Caki2 (cell line): Measurements from ENCODE around the gene MEI4. TPM values are rescaled to one million over a fixed set of nuclear protein-coding genes. Genes with fewer than 3 reads are reported as not detected.
"Not testable (repeated sequence)": the region's sequence is repeated elsewhere in the genome, so short reads cannot be mapped to it uniquely, and the experiment has no call there.

ENCODE experiments used
- DNase-seq: peaks from one replicate; pipeline ENCODE4 v3.0.0-alpha.2; 2015; ENCODE audit warnings: low read depth
- in situ Hi-C: cut with HindIII; loops from 2 replicates; pipeline ENCODE4 v1.10.0; 2016; ENCODE audit warnings: low sequenced_read_pairs, low pct_unique_long_range_greater_than_20kb, mixed read lengths
- total RNA-seq: library from RNA; depleted of rRNA; stranded (reverse); fragments of >200 nt; shearing (Covaris generic); gene quantifications from 2 replicates; pipeline ENCODE4 v1.2.3, GENCODE V29; 2014; ENCODE audit warnings: low replicate concordance

Gene MEI4
- total RNA-seq, 1 experiment from 2014 or later = not detected

DNA sequence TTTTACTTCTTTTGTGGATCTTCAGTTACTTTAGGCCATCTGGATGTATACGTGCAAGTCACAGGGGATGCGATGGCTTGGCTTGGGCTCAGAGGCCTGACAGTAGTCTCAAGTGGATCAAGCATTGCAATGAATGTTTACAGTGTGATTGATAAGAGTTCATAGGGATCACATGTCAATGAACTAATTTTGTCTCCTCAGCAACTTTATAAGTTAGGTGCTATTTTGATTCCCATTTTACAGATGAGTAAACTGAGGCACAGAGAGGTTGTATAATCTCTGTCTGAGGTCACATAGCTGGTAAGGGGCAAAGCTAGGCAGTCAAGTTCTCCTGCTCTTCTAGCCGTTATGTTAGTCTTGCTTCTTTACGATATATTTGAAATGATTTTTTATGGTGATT, 13.5 kb downstream of the MEI4 start:
- in situ Hi-C loops = no loop called here
- DNase-seq = no peak

DNA sequence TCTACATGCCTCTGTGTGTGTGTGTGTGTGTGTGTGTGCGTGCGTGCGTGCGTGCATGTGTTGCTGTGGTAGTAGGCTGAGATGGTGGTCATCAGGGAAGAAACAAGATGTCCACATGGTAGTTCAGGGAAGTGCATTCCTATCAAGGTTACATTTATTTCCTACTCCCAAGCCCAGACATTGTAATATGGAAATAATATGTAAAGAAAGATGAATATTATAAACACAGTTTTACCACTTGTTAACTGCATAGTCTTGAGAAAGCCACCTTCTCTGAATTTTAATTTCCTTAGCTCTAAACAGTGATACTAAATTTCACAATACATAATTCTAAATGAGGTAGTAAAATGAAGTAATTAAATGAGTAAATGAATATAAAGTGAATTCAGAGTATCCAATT, 14.0 kb downstream of the MEI4 start:
- DNase-seq = no peak
- in situ Hi-C loops = no loop called here

DNA sequence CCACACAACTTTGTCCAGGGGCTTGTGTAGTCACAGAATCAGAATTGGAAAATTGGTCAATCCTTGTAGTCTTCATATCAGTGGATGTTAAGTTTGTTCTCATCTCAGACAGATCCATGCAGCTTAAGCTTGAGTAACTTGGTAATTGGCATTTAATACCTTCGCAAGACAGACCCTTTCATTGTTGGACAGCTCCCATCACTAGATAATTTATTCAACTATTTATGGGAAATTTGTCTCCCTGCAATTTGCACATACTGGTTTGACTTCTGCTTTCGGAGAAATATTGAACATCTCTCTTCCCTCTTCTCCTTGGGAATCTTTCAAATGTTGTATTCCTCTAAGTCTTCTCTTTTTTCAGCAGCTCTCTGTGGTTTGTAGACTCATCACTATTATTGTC, 17.1 kb downstream of the MEI4 start:
- DNase-seq = no peak
- in situ Hi-C loops = no loop called here

DNA sequence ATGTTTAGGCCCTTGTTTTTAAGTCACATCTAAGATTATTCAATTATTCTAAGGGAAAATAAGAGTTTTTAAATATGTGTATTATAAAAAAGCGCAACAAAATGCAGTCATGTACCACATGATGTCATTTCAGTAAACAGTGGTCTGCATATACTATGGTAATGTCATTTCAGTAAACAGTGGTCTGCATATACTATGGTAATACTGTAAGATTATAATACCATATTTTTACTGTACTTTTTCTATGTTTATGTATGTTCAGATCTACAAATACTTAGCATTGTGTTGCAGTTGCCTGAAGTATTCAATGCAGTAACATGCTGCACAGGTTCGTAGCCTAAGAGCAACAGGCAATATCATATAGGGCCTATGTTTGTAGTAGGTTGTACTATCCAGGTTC, 21.4 kb downstream of the MEI4 start:
- DNase-seq = no peak
- in situ Hi-C loops = no loop called here

DNA sequence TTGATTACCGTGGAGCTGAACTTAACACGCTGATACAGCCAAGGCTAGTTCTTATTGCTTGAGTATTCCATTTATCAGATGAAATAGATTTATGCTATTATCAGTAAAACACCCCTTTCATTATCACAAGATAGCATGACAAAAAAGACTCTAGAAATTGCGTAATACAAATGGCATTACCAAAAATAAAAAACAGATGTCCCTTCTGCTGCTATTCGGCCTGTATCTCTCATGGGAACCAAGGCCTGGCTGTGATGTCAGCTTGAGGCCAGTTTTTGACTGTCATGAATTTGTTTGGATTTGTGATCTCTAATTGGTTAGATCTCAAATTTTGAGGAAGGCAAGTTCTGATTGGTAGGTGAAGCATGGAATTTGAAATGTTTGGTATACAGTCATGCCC, 25.2 kb downstream of the MEI4 start:
- no peak for DNase-seq
- in situ Hi-C loops = no loop called here

DNA sequence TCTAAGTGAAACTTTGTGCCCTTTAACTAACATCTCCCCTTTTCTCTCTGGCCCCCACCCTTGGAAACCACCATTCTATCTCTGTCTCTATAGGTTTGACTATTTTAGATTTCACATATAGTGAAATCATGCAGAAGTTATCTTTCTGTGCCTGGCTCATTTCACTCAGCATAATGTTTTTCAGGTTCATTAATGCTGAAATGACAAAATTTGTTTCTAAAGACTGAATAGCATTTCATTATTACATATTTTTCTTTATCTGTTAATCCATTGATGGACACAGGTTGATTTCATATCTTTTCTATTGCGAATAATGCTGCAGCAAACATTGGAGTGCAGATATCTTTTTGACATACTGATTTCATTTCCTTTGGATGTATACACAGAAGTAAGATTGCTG, 30.7 kb downstream of the MEI4 start:
- DNase-seq = no peak
- in situ Hi-C loops = no loop called here

DNA sequence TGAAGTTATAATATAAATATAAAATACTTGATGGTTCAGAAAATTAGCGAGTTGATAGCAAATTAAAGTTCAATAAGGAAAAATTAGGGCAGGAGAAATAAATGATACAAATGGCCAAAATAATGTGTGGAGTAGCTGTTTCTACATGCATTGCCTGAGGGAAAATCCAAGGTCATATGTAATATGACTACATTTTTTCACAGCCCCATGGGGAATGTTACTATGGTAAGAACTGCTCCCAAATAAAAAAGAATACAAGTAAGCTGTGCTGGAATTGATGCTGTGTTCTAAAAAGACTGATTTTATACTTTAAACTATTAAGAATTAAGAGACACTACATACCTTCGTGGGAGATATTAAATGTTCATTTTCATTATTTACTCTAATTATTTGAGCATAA, 34.1 kb downstream of the MEI4 start:
- no peak for DNase-seq
- in situ Hi-C loops = no loop called here

DNA sequence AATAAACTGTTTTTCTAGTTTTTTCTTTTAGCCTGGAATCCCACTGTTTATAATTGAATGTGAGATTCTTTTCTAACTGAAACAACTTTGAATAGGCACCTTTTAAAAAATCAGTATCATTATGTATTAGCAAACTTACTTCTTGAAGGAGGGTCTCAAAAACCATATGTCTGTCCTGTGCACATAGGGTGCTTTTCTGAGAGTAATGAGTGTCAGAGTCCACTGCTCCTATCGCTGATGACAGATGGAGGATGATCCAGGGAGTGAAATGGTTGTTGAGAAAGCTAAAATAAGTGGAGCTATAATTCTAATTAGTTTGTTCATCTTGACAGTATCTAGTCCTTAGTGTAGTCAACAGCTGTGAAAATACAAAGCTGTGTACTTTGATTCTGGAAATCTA, 35.8 kb downstream of the MEI4 start:
- no peak for DNase-seq
- in situ Hi-C loops = no loop called here

DNA sequence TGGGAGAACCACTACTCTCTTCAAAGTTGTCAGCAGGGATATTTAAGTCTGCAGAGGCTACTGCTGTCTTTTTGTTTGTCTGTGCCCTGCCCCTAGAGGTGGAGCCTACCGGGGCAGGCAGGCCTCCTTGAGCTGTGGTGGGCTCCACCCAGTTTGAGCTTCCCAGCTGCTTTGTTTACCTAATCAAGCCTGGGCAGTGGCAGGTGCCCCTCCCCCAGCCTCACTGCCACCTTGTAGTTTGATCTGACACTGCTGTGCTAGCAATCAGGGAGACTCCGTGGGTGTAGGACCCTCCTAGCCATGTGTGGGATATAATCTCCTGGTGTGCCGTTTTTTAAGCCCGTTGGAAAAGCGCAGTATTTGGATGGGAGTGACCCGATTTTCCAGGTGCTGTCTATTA, 47.3 kb downstream of the MEI4 start:
- in situ Hi-C loops, DNase-seq: not testable (repeated sequence)

DNA sequence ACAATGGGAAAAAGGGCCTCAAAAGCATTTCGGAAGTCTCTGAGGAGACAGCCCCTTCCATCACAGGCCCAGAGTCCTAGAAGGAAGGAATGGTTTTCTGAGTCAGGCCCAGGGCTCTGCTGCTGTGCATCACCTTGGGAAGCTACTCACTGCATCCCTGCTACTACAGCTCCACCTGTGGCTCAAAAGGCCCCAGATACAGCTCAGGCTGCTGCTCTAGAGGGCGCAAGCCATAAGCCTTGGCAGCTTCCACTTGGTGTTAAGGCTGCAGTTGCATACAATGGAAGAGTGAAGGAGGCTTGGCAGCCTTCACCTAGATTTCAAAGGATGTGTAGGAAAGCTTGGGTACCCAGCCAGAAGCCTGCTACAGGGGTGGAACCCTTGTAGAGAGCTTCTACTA, 54.8 kb downstream of the MEI4 start:
- in situ Hi-C loops = no loop called here

DNA sequence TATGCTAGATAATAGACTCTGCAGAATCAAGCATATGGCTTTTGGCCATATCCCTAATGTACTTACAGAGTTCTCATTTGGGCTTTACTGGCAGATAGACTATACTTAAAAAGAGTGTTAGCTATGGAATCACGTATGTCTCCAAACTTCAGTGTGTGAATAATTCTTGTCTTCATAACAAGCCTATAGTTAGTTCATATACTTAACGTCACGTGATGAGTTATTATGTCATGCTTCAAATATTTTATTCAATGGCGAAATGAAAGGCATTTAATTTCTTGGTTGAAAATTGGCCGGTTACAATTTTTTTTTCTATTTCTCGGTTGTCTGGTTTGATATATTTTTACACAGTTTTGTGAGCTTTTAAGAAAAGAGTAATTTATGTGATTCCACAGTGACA, 62.7 kb downstream of the MEI4 start:
- in situ Hi-C loops = no loop called here
- no peak for DNase-seq

More for the DNA sequence above, 54.8 kb downstream of the MEI4 start:
- DNase-seq = no peak

DNA sequence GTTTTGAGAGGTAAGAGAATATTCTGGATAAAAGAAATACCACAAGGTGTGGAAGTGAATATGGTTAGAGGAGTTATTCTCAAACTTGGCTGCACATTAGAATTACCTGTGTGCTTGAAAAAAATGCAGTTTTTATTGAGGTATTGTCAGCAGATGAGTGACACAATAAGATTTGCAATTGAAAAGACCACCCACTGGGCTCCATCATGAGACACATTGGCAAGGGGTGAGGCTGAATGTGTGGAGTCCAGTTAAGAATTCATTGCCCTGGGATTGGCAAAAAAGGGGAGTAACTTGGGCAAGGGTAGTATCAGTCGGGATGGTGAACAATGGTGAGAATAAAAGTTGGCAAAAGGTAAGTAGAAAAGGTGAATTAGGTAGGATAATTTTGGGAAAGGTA, 63.5 kb downstream of the MEI4 start:
- DNase-seq = no peak
- in situ Hi-C loops = no loop called here

DNA sequence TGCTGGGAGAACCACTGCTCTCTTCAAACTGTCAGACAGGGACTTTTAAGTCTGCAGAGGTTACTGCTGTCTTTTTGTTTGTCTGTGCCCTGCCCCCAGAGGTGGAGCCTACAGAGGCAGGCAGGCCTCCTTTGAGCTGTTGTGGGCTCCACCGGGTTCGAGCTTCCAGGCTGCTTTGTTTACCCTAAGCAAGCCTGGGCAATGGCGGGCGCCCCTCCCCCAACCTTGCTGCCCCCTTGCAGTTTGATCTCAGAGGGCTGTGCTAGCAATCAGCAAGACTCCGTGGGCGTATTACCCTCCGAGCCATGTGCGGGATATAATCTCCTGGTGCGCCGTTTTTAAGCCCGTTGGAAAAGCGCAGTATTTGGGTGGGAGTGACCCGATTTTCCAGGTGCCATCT, 83.2 kb downstream of the MEI4 start:
- DNase-seq, in situ Hi-C loops: not testable (repeated sequence)

DNA sequence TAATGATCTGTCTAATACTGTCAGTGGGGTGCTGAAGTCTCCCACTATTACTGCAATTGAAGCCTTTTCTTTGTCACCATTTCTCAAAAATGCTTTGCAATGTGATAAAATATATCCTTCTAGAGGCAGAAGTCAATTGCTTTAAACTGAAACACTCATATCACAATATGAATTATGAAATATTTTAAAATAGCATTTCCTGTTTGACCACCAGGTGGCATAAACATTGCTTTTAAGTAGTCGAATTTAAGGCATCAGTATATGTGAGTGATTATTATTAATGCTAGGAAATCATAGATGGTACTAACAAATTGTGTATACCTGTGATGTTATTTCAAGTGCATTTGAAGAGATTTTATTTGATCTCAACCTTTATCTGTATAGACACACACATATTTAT, 87.5 kb downstream of the MEI4 start:
- DNase-seq = no peak
- in situ Hi-C loops = no loop called here

DNA sequence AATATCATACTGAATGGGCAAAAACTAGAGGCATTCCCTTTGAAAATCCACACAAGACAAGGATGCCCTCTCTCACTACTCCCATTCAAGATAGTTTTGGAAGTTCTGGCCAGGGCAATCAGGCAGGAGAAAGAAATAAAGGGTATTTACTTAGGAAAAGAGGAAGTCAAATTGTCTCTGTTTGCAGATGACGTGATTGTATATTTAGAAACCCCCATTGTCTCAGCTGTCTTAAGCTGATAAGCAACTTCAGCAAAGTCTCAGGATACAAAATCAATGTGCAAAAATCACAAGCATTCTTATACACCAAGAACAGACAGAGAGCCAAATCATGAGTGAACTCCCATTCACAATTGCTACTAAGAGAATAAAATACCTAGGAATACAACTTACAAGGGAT, 99.3 kb downstream of the MEI4 start:
- in situ Hi-C loops, DNase-seq: not testable (repeated sequence)

DNA sequence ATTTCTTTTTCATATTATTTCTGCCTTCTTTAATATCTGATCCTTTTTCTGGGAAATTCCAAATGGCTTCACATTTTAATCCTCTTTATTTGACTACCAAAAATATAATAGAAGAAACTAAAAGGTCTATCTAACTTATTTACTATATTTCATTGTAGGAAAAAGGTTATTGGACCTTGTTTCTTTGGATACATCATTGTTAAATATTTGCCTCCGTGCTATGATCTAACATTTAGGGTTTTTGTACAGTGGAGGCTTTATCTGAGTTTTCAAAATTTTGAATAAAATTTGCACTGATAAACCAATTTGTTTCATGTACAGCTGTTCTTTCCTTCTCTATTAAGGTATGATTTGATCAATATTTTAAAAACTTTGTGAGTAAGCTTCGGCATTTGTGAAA, 109.5 kb downstream of the MEI4 start:
- DNase-seq = no peak
- in situ Hi-C loops = no loop called here

DNA sequence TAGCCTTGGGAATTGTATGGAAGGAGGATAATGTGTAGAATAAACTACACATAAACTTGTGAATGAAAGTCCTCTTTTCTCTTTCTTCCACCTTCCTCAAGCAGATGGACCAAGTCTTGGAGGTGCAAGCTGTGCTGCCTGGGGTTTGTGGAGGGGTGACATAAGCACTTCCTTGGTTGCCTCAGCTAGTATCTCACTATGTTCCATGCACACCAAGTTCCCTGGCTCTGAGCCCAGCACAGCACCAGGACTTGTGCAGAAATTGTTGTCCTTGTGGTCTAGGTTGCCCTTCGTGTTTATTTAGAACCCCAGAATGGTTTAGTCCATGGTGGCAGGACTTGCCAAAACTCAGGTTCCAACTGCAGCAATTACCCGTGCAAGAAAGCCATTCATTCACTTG, 110.3 kb downstream of the MEI4 start:
- DNase-seq = no peak

DNA sequence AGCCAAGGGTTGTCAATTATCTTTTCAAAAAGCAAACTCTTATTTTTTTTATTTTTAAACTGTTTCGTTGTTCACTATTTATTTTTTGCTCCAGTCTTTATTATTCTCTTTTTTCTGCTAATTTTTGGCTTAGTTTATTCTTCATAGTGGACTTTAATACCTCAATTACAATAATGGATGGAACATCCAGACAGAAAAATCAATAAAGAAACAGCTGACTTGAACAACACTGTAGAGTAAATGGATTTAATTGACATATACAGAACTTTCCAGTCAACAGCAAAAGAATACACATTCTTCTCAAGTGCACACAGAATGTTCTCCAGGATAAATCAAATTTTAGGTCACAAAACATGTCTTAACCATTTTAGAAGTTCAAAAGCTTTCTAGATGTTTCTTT, 111.5 kb downstream of the MEI4 start:
- DNase-seq = no peak
- in situ Hi-C loops = no loop called here

More for the DNA sequence above, 110.3 kb downstream of the MEI4 start:
- in situ Hi-C loops = no loop called here

DNA sequence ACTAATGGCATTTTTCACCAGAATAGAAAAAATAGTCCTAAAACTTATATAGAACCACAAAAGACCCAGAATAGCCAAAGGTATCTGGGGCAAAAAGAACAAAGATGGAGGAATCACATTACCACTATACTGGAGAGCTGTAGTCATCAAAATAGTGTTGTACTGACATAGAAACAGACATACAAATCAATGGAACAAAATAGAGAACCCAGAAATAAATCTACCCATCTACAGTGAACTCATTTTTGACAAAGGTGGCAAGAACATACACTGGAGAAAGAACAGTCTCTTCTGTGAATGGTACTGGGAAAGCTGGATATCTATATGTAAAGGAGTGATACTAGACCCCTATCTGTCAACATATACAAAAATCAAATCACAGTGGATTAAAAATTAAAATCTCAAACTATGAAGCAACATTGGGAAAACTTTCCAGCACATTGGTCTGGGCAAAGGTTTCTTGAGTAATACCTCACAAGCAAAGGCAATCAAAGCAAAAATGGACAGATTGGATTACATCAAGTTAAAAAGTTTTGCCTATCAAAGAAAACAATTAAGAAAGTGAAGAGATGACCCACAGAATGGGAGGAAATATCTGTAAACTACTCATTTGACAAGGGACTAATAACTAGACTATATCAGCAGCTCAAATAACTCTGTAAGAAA, 120.5 kb downstream of the MEI4 start:
- in situ Hi-C loops = no loop called here
- no peak for DNase-seq

DNA sequence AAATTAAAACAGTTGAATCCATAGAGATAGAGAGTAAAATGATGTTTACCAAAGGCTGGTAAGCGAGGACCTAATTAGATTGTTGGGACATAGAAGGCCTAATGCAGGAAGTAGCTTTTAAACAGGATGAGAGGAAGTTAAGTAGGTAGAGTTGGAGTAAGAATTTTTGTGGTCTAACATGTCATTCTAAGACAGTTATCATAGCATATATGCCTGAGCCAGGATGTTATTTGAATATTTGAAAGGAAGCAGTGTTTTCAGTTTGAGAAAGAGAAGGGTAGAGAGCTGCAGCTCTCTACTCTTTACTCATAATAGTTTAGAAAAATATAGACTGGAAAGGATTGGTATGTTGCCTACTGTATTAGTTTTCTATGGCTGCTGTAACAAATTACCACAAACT, 121.6 kb downstream of the MEI4 start:
- in situ Hi-C loops = no loop called here
- DNase-seq = no peak

DNA sequence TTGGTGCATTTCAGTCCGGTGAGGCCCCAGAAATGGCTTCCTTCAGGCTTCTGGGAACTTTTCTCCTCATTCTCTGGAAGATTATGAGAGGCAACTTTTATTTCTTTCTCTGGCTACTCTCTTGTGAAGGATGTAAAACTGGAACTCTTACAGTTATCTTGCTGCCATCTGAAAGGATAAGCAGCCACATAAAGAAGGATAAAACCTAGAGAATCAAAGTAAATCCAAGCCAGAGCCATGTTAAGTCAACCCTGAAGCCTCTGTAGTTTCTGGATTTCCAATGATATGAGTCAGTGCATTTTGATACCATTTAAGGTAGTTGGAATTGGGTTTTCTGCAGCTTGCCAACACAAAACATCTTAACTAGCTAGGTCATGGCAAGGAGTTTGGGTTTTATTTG, 123.6 kb downstream of the MEI4 start:
- DNase-seq = no peak
- in situ Hi-C loops = no loop called here
